D721Med (cell line): ENCODE measurements around the gene PIGX.
"Not testable (repeated sequence)": the region's sequence is repeated elsewhere in the genome, so short reads cannot be mapped to it uniquely, and the experiment has no call there.

Experiments used
- DNase-seq: peaks from one replicate; pipeline ENCODE4 v3.0.0; 2011; ENCODE audit warnings: low spot score; ENCODE audit not compliant: insufficient read length
- FAIRE-seq: peaks from 2 replicates; lab custom pipeline; 2011; peaks lifted over from hg19 to GRCh38; lab: Jason Lieb, UNC
- CTCF ChIP-seq: IDR thresholded peaks from 2 replicates; pipeline ENCODE4 v1.5.1; 2012; ENCODE audit warnings: mild to moderate bottlenecking, control low read depth; ENCODE audit not compliant: insufficient read depth; ENCODE audit errors: missing control alignments

PIGX gene

GRCh38 chr3:196706327-196706726, 5.8 kb upstream of the PIGX start:
- FAIRE-seq = no peak
- no peak for TF ChIP-seq CTCF

GRCh38 chr3:196706731-196707130, 5.4 kb upstream of the PIGX start:
- FAIRE-seq = no peak

More at GRCh38 chr3:196706327-196706726, 5.8 kb upstream of the PIGX start:
- DNase-seq = no peak

GRCh38 chr3:196707566-196707965, 4.6 kb upstream of the PIGX start:
- DNase-seq = no peak

More at GRCh38 chr3:196706731-196707130, 5.4 kb upstream of the PIGX start:
- no peak for DNase-seq
- TF ChIP-seq CTCF = no peak

GRCh38 chr3:196708467-196708866, 3.7 kb upstream of the PIGX start:
- DNase-seq (no peak), FAIRE-seq (no peak)
- no peak for TF ChIP-seq CTCF

More at GRCh38 chr3:196707566-196707965, 4.6 kb upstream of the PIGX start:
- FAIRE-seq = no peak
- TF ChIP-seq CTCF = no peak

- DNase-seq (no peak), FAIRE-seq (no peak)
- no peak for TF ChIP-seq CTCF
These were observed 587 bp downstream of the PIGX start for GRCh38 chr3:196712514-196713413.

GRCh38 chr3:196717162-196717561, 5.0 kb downstream of the PIGX start:
- not testable (repeated sequence) for FAIRE-seq, DNase-seq

- FAIRE-seq = no peak
- no peak for TF ChIP-seq CTCF
These were observed 8.9 kb downstream of the PIGX start for GRCh38 chr3:196721097-196721496.

More at GRCh38 chr3:196721097-196721496, 8.9 kb downstream of the PIGX start:
- DNase-seq = no peak
